HCT116 (cell line): ENCODE results near the gene USP17L13. TPM values are rescaled to one million over a fixed set of nuclear protein-coding genes. Genes with fewer than 3 reads are reported as not detected.
"Not testable (repeated sequence)": the region's sequence is repeated elsewhere in the genome, so short reads cannot be mapped to it uniquely, and the experiment has no call there.

Source experiments
- ATAC-seq: fragments of 200-7000 bp; cut with Tn5 transposase; 2 replicates; pipeline ENCODE4 v1.9.1; 2020; ENCODE audit warnings: mild to moderate bottlenecking, moderate library complexity
- BruUV-seq: library from RNA; stranded (reverse); fragments of 400-500 nt; replicated peaks from 2 replicates; lab custom pipeline; 2021; lab: Mats Ljungman, UMichigan
- CTCF ChIA-PET: fragments of 300-600 bp; sonication (Branson Sonifier 250); formaldehyde crosslinking; loops from one replicate; lab custom pipeline; 2021; ENCODE audit warnings: antibody characterized with exemption; lab: Charles Lee
- POLR2A ChIA-PET: fragments of 300-600, 350-600 bp; sonication (Branson Sonifier 250); formaldehyde crosslinking; loops from one replicate; lab custom pipeline; 2021; ENCODE audit warnings: antibody characterized with exemption; lab: Charles Lee
- RAD21 ChIA-PET, 2 experiments: fragments of 300-600 bp; sonication (Branson Sonifier 250); formaldehyde crosslinking; loops; one replicate each; lab custom pipeline; 2023; ENCODE audit warnings: low total read pairs in 2 of 2; ENCODE audit not compliant: uncharacterized antibody in 2 of 2, unreplicated experiment in 2 of 2, low non-redundant PET in 1 of 2; lab: Charles Lee
- DNase-seq: peaks from one replicate; pipeline ENCODE4 v3.0.0-alpha.2; 2010; ENCODE audit warnings: low read depth, low spot score
- H2AFZ ChIP-seq: fragments of 200-600 bp; shearing (Covaris generic), sonication (generic); 2 replicates; pipeline ENCODE4 v1.6.1; 2017; ENCODE audit warnings: low read depth, mixed run types, mixed read lengths, antibody characterized with exemption, low read length; ENCODE audit not compliant: poor library complexity, severe bottlenecking
- H3K27ac ChIP-seq: 2 replicates; pipeline ENCODE4 v1.5.1; 2012; ENCODE audit warnings: low read depth, low read length
- H3K27me3 ChIP-seq: fragments of 200-600 bp; sonication (generic); 2 replicates; pipeline ENCODE4 v1.6.1; 2016; ENCODE audit warnings: mixed run types, low read length, mixed read lengths; ENCODE audit not compliant: insufficient read depth
- H3K36me3 ChIP-seq, 2 experiments: fragments of 200-500 bp in 1 of 2; fragments of 200-600 bp in 1 of 2; sonication (Bioruptor generic) in 1 of 2; sonication (generic) in 1 of 2; 2 replicates each; pipeline versions ENCODE4 v1.5.1 to v1.6.1; 2014 to 2016; ENCODE audit warnings: low read length in 2 of 2, inconsistent platforms in 1 of 2, mixed read lengths in 1 of 2, mixed run types in 1 of 2; ENCODE audit not compliant: insufficient read depth in 2 of 2, control insufficient read depth in 1 of 2
- H3K4me1 ChIP-seq, 2 experiments: fragments of 200-600 bp in 1 of 2; sonication (generic) in 1 of 2; 2 replicates each; pipeline versions ENCODE4 v1.5.1 to v1.6.1; 2012 to 2017; ENCODE audit warnings: low read length in 2 of 2, inconsistent platforms in 1 of 2, mild to moderate bottlenecking in 1 of 2, mixed read lengths in 1 of 2, mixed run types in 1 of 2, moderate library complexity in 1 of 2; ENCODE audit not compliant: insufficient read depth in 2 of 2, control insufficient read depth in 1 of 2
- H3K4me2 ChIP-seq: fragments of 200-600 bp; sonication (generic); 2 replicates; pipeline ENCODE4 v1.6.1; 2017; ENCODE audit warnings: mixed run types, low read length, mixed read lengths
- H3K4me3 ChIP-seq, 2 experiments: fragments of 200-600 bp in 1 of 2; sonication (generic) in 1 of 2; replicated peaks in 1 of 2; 2 replicates each; pipeline ENCODE4 v1.5.1; 2011 to 2016; ENCODE audit warnings: low read length in 2 of 2, control low read depth in 1 of 2, low read depth in 1 of 2, mild to moderate bottlenecking in 1 of 2, mixed read lengths in 1 of 2, mixed run types in 1 of 2
- H3K79me2 ChIP-seq: fragments of 200-600 bp; sonication (generic); 2 replicates; pipeline ENCODE4 v1.6.1; 2017; ENCODE audit warnings: mild to moderate bottlenecking, mixed run types, low read length, moderate library complexity, mixed read lengths; ENCODE audit not compliant: insufficient read depth
- H3K9ac ChIP-seq: fragments of 200-600 bp; sonication (generic); 2 replicates; pipeline ENCODE4 v1.6.1; 2016; ENCODE audit warnings: low read length, mixed read lengths
- H3K9me2 ChIP-seq: fragments of 200-600 bp; sonication (generic), shearing (Covaris generic); 2 replicates; pipeline ENCODE4 v1.6.1; 2017; ENCODE audit warnings: mixed run types, mild to moderate bottlenecking, moderate library complexity; ENCODE audit not compliant: insufficient read depth
- H3K9me3 ChIP-seq, 2 experiments: fragments of 200-500 bp in 1 of 2; fragments of 200-600 bp in 1 of 2; sonication (Bioruptor generic) in 1 of 2; sonication (generic) in 1 of 2; 2 replicates each; pipeline ENCODE4 v1.6.1; 2014 to 2017; ENCODE audit warnings: low read length in 2 of 2, mixed read lengths in 2 of 2, inconsistent platforms in 1 of 2, low read depth in 1 of 2, mild to moderate bottlenecking in 1 of 2, mixed run types in 1 of 2, moderate library complexity in 1 of 2; ENCODE audit not compliant: control insufficient read depth in 1 of 2, insufficient read depth in 1 of 2
- H4K20me1 ChIP-seq: fragments of 200-600 bp; sonication (generic), shearing (Covaris generic); 2 replicates; pipeline ENCODE4 v1.6.1; 2017; ENCODE audit warnings: mixed run types, mild to moderate bottlenecking, moderate library complexity; ENCODE audit not compliant: insufficient read depth
- intact Hi-C: fragments of 100-400 bp; cut with micrococcal nuclease; formaldehyde crosslinking; loops from 2 replicates; pipeline ENCODE4 v1.10.0; 2022
- total RNA-seq: library from RNA; stranded (reverse); gene quantifications from one replicate; pipeline ENCODE4 v1.2.1, GENCODE V29; 2021; ENCODE audit not compliant: unreplicated experiment

The USP17L13 gene
- total RNA-seq, 1 experiment from 2014 or later = not detected

- intact Hi-C loops, BruUV-seq, H3K4me2 ChIP-seq, H3K9me2 ChIP-seq, DNase-seq, H3K36me3 ChIP-seq, H3K27ac ChIP-seq, ATAC-seq, H3K4me3 ChIP-seq, POLR2A ChIA-PET, H4K20me1 ChIP-seq, H2AFZ ChIP-seq, H3K4me1 ChIP-seq, H3K9me3 ChIP-seq, RAD21 ChIA-PET, CTCF ChIA-PET, H3K9ac ChIP-seq, H3K27me3 ChIP-seq, H3K79me2 ChIP-seq: not testable (repeated sequence)
Measured at GRCh38 chr4:9243579-9243978, 18.9 kb downstream of the USP17L13 start, which contains the start of gene USP17L17. TSS of gene USP17L17 (plus strand) at chr4:9243879. CDS start at chr4:9243879, 0 bp downstream.

GRCh38 chr4:9247953-9248680 lies 23.4 kb downstream of the USP17L13 start, which contains the start of gene USP17L18:
TSS of gene USP17L18 (plus strand) at chr4:9248630. CDS start at chr4:9248630, 0 bp downstream.
- H3K4me2 ChIP-seq, BruUV-seq, H3K27ac ChIP-seq, CTCF ChIA-PET, H3K9me3 ChIP-seq, ATAC-seq, H3K4me1 ChIP-seq, DNase-seq, H3K9me2 ChIP-seq, RAD21 ChIA-PET, H3K79me2 ChIP-seq, H2AFZ ChIP-seq, H3K9ac ChIP-seq, H3K27me3 ChIP-seq, intact Hi-C loops, H4K20me1 ChIP-seq, H3K4me3 ChIP-seq, H3K36me3 ChIP-seq, POLR2A ChIA-PET: not testable (repeated sequence)

- H3K9ac ChIP-seq, H3K9me3 ChIP-seq, ATAC-seq, RAD21 ChIA-PET, H3K9me2 ChIP-seq, intact Hi-C loops, CTCF ChIA-PET, H3K36me3 ChIP-seq, POLR2A ChIA-PET, H3K79me2 ChIP-seq, H3K27ac ChIP-seq, H3K4me3 ChIP-seq, H3K27me3 ChIP-seq, H3K4me2 ChIP-seq, BruUV-seq, H4K20me1 ChIP-seq, DNase-seq, H3K4me1 ChIP-seq, H2AFZ ChIP-seq: not testable (repeated sequence)
Measured at GRCh38 chr4:9253078-9253477, 28.4 kb downstream of the USP17L13 start, which contains the start of gene USP17L19. TSS of gene USP17L19 (plus strand) at chr4:9253378. CDS start at chr4:9253378, 0 bp downstream.

- CTCF ChIA-PET, intact Hi-C loops, H2AFZ ChIP-seq, H3K79me2 ChIP-seq, BruUV-seq, POLR2A ChIA-PET, H3K27ac ChIP-seq, H3K4me1 ChIP-seq, H3K4me2 ChIP-seq, H3K36me3 ChIP-seq, H3K9me2 ChIP-seq, H3K9ac ChIP-seq, H3K9me3 ChIP-seq, DNase-seq, H3K4me3 ChIP-seq, H4K20me1 ChIP-seq, ATAC-seq, H3K27me3 ChIP-seq, RAD21 ChIA-PET: not testable (repeated sequence)
Measured at GRCh38 chr4:9257824-9258223, 33.1 kb downstream of the USP17L13 start, which contains the start of gene USP17L20. TSS of gene USP17L20 (plus strand) at chr4:9258124. CDS start at chr4:9258124, 0 bp downstream.
